GM19467 (cell line): ENCODE measurements around the gene ANO1.

Experiments
- ATAC-seq: cut with Tn5 transposase; IDR thresholded peaks from one replicate; pipeline ENCODE4 v1.9.1; 2021; ENCODE audit warnings: mild to moderate bottlenecking, moderate library complexity; ENCODE audit not compliant: unreplicated experiment

Gene ANO1

DNA sequence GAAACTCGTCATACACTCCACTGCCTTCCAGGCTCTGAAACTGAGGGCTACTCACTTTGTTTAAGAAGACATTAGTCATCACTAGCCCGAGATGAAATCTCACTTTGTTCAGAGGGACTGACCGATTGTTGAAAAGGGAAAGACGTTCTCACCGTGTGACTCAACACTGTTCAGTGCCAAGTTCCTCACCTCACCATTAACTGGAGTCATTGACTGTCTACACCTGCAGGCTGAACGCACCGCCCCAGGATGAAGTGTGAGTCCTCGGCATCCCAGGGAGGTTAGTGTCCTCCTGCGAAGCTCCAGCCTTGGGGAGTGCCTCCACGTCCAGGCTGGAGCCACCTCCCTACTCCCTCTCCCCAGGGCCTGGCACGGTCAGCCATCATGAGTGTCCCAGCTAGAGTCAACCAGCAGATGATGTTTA is 155.4 kb downstream of the ANO1 start:
- no peak for ATAC-seq

DNA sequence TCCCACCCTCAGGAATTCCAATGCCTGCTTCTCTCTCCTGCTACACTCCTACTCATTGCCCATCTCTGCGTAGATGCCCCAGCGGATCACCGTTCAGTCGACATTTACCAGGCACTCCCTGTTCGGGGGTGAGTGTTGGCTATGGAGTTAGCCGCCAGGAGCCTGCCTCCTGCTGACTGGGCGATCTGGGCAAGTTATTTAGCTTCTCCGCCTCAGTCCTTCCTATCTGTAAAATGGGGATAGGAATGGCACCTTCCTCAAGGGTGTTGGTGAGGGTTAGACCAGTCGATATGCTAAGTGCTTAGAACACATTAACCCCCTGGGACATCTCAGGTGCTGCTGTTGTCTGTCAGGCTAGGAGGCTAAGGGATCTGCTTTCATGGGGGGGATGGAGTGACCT is 155.8 kb downstream of the ANO1 start:
- ATAC-seq: no peak
